Keratinocyte (primary cell): ENCODE measurements around the gene TMEM87A. TPM values are rescaled to one million over a fixed set of nuclear protein-coding genes. Genes with fewer than 3 reads are reported as not detected.

Experiments used
- DNase-seq: peaks from one replicate; pipeline ENCODE4 v3.0.0-alpha.2; 2011; ENCODE audit warnings: low read depth, missing footprints, low spot score
- FAIRE-seq: peaks from 2 replicates; lab custom pipeline; 2011; peaks lifted over from hg19 to GRCh38; lab: Jason Lieb, UNC
- H2AFZ ChIP-seq: 2 replicates; pipeline ENCODE4 v1.6.0; 2012; ENCODE audit warnings: low read length, control low read depth, inconsistent platforms; ENCODE audit not compliant: control insufficient read depth
- H3K27ac ChIP-seq: 2 replicates; pipeline ENCODE4 v1.5.1; 2011; ENCODE audit warnings: low read length; ENCODE audit not compliant: control insufficient read depth, insufficient read depth
- H3K27me3 ChIP-seq: 3 replicates; pipeline ENCODE4 v1.6.0; 2011; ENCODE audit warnings: low read length; ENCODE audit not compliant: control insufficient read depth, insufficient read depth; ENCODE audit errors: extremely low read depth
- H3K36me3 ChIP-seq, 2 experiments: 2 replicates in 1 of 2; 3 replicates in 1 of 2; pipeline ENCODE4 v1.5.1; 2011; ENCODE audit warnings: low read length in 2 of 2, mild to moderate bottlenecking in 1 of 2; ENCODE audit not compliant: control insufficient read depth in 2 of 2, insufficient read depth in 2 of 2; ENCODE audit errors: extremely low read depth in 1 of 2
- H3K4me1 ChIP-seq: 3 replicates; pipeline ENCODE4 v1.5.1; 2011; ENCODE audit warnings: low read length; ENCODE audit not compliant: control insufficient read depth, insufficient read depth; ENCODE audit errors: extremely low read depth
- H3K4me2 ChIP-seq: 3 replicates; pipeline ENCODE4 v1.6.0; 2011; ENCODE audit warnings: low read depth, low read length; ENCODE audit not compliant: control insufficient read depth, insufficient read depth; ENCODE audit errors: extremely low read depth
- H3K4me3 ChIP-seq, 3 experiments: fragments of 200-600 bp in 1 of 3; sonication (generic) in 1 of 3; 2 replicates in 2 of 3; 3 replicates in 1 of 3; pipeline ENCODE4 v1.5.1; 2011 to 2016; ENCODE audit warnings: low read length in 3 of 3, mild to moderate bottlenecking in 3 of 3, control low read depth in 2 of 3, inconsistent platforms in 1 of 3, low read depth in 1 of 3, mixed read lengths in 1 of 3, mixed run types in 1 of 3, moderate library complexity in 1 of 3; ENCODE audit not compliant: control insufficient read depth in 2 of 3, insufficient read depth in 2 of 3; ENCODE audit errors: extremely low read depth in 1 of 3
- H3K79me2 ChIP-seq: 2 replicates; pipeline ENCODE4 v1.6.0; 2012; ENCODE audit warnings: low read length; ENCODE audit not compliant: control insufficient read depth, insufficient read depth
- H3K9ac ChIP-seq: 3 replicates; pipeline ENCODE4 v1.6.0; 2011; ENCODE audit warnings: low read length; ENCODE audit not compliant: control insufficient read depth, insufficient read depth; ENCODE audit errors: extremely low read depth
- H3K9me1 ChIP-seq: 3 replicates; pipeline ENCODE4 v1.6.0; 2011; ENCODE audit warnings: low read length; ENCODE audit not compliant: control insufficient read depth, insufficient read depth; ENCODE audit errors: extremely low read depth
- H3K9me3 ChIP-seq: 2 replicates; pipeline ENCODE4 v1.5.1; 2012; ENCODE audit warnings: low read depth, low read length; ENCODE audit not compliant: control insufficient read depth
- H4K20me1 ChIP-seq: 3 replicates; pipeline ENCODE4 v1.6.0; 2011; ENCODE audit warnings: low read length; ENCODE audit not compliant: control insufficient read depth, insufficient read depth; ENCODE audit errors: extremely low read depth
- CTCF ChIP-seq, 3 experiments: IDR thresholded peaks in 1 of 3; conservative IDR thresholded peaks in 1 of 3; optimal IDR thresholded peaks in 1 of 3; 2 replicates in 2 of 3; 3 replicates in 1 of 3; pipeline versions ENCODE3 to v1.5.1; 2011; ENCODE audit warnings: low read length in 3 of 3, mild to moderate bottlenecking in 3 of 3, moderate library complexity in 2 of 3, control low read depth in 1 of 3, inconsistent platforms in 1 of 3; ENCODE audit not compliant: insufficient read depth in 2 of 3; ENCODE audit errors: extremely low read depth in 1 of 3
- EZH2 ChIP-seq: IDR thresholded peaks from one replicate; pipeline ENCODE4 v1.6.1; 2012; ENCODE audit warnings: inconsistent platforms, mild to moderate bottlenecking, low read length, moderate library complexity
- dilution Hi-C: fragments of 300-500 bp; cut with MboI; formaldehyde crosslinking; loops from one replicate; pipeline ENCODE4 v1.7.0; 2020; ENCODE audit warnings: low sequenced_read_pairs; ENCODE audit not compliant: extremely low pct_ligation_motif_present
- polyA plus RNA-seq, 5 experiments: library from polyadenylated mRNA; depleted of rRNA in 3 of 5; stranded (reverse) in 3 of 5; stranded (forward) in 1 of 5; unstranded in 1 of 5; fragments of >200 nt; gene quantifications; 1 replicate in 1 of 5; 2 replicates in 3 of 5; 3 replicates in 1 of 5; pipeline versions ENCODE4 v1.2.1 to v1.2.3, GENCODE V29; 2011 to 2012; ENCODE audit warnings: missing spikeins in 2 of 5, low read depth in 1 of 5, low replicate concordance in 1 of 5

TMEM87A gene
- polyA plus RNA-seq, 1 donor (not counting 4 experiments of a cell fraction or from before 2014, with no cell fraction given) = 43.7 TPM

DNA sequence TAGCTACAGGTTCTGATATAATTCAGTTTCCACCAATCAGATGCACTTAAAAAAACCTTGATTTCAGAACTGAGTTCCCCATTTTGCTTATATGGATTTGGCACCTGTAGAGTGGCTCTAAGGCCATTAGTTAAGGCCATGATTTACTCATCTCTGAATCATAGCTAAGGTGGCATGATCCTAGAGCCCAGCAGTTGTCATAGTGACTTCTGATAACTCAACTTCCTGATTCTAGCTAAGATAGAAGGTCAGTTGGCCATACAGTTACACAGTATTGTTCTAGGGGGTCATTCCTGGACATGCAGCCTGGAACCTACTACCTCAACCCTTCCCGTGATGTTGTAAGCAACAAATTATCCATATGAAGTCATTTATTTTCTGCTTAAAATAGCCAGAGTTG, 15.9 kb upstream of the TMEM87A start:
- Histone ChIP-seq H3K9me1 (no peaks in the 10 kb centered on the region), H2AFZ (no peak overlapping the region), H3K4me2 (no peak overlapping the region), H4K20me1 (no peaks in the 10 kb centered on the region), H3K27ac (no peak overlapping the region), H3K4me1 (no peaks in the 10 kb centered on the region), H3K79me2 (no peaks in the 10 kb centered on the region), H3K4me3 (no peak overlapping the region), H3K9ac (no peak overlapping the region), H3K9me3 (no peaks in the 10 kb centered on the region), H3K36me3 (peaks cover 6 to 8% of the 10 kb centered on the region in 2 experiments), H3K27me3 (no peaks in the 10 kb centered on the region)
- TF ChIP-seq EZH2 = no peak
- no peak for TF ChIP-seq CTCF (optimal IDR thresholded peaks at IDR 0.05 in 1 of 3, IDR thresholded peaks at IDR 0.05 in 1 of 3, conservative IDR thresholded peaks at IDR 0.05 in 1 of 3; ENCODE audit: extremely low read depth in 1 of 3, insufficient read depth in 2 of 3, low read length in 3 of 3)
- no peak for DNase-seq
- dilution Hi-C loops = no loop called here
- FAIRE-seq = no peak

DNA sequence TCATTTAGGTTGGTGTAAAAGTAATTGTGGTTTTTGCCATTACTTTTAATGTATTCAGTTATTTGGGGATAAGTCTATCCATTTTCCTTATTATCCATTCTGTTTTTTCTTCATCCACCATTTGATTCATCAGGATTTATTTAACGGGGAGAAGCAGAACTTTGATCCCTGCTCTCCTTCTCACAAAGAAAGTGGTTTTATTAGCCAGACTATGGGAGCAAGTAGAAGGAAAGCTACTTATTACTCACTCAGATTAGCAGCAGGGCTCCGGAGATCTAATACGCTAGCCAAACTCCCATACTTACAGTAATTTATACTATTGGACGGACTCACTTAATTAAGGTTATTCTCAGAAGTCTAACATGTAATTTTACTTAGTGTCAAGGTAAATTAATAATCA, 14.7 kb upstream of the TMEM87A start:
- Histone ChIP-seq H3K27ac (no peak overlapping the region), H2AFZ (no peak overlapping the region), H3K27me3 (no peaks in the 10 kb centered on the region), H3K9me1 (peaks cover 2% of the 10 kb centered on the region), H3K79me2 (no peaks in the 10 kb centered on the region), H4K20me1 (no peaks in the 10 kb centered on the region), H3K4me1 (no peaks in the 10 kb centered on the region), H3K9ac (no peak overlapping the region), H3K4me2 (no peak overlapping the region), H3K9me3 (no peaks in the 10 kb centered on the region), H3K4me3 (no peak overlapping the region), H3K36me3 (peaks cover 10 to 11% of the 10 kb centered on the region in 2 experiments)
- DNase-seq (no peak), FAIRE-seq (no peak)
- dilution Hi-C loops = no loop called here
- TF ChIP-seq CTCF (optimal IDR thresholded peaks at IDR 0.05 in 1 of 3, IDR thresholded peaks at IDR 0.05 in 1 of 3, conservative IDR thresholded peaks at IDR 0.05 in 1 of 3; ENCODE audit: extremely low read depth in 1 of 3, insufficient read depth in 2 of 3, low read length in 3 of 3) (no peak), EZH2 (no peak)
